ENCODE results near the gene HGS. TPM values are rescaled to one million over a fixed set of nuclear protein-coding genes. Genes with fewer than 3 reads are reported as not detected.

HGS gene
- total and polyA plus RNA-seq, 2 experiments from 2014 or later = 106 to 166 TPM

GRCh38 chr17:81715872-81716673 lies 32.3 kb downstream of the HGS start:
- TF ChIP-seq EZH2phosphoT487 (IDR thresholded peaks at IDR 0.05; ENCODE audit: insufficient read depth, low read depth) = no peak
- TF ChIP-seq EZH2 (IDR thresholded peaks at IDR 0.05; ENCODE audit: insufficient read depth, poor library complexity, severe bottlenecking) = no peak
- Histone ChIP-seq H2AFZ (no peak overlapping the region), H3K27ac (no peak overlapping the region), H3K79me2 (ENCODE audit: insufficient read depth) (no peaks in the 10 kb centered on the region), H3K9ac (no peak overlapping the region), H3K9me2 (ENCODE audit: insufficient read depth) (no peaks in the 10 kb centered on the region), H3K36me3 (ENCODE audit: low read depth) (no peaks in the 10 kb centered on the region), H3K4me1 (ENCODE audit: insufficient read depth) (peaks cover 10% of the 10 kb centered on the region), H3F3A (ENCODE audit: insufficient read depth) (no peaks in the 10 kb centered on the region), H3K4me3 (no peak overlapping the region), H3K4me2 (ENCODE audit: unreplicated experiment) (no peak overlapping the region), H3K27me3 (replicated peaks; ENCODE audit: insufficient read depth) (no peaks in the 10 kb centered on the region), H3K9me3 (ENCODE audit: low read depth) (no peaks in the 10 kb centered on the region), H4K20me1 (ENCODE audit: insufficient read depth) (no peaks in the 10 kb centered on the region)
- WGBS, 2 experiments (ENCODE audit: low coverage in 1 of 2, low lambda C conversion rate in 2 of 2, missing lambda C conversion rate in 2 of 2) = 85 to 87% methylated on average over 36 to 41 of the region's 43 CpGs
- in situ Hi-C loops (cut with MboI) = no loop called here
- no peak for DNase-seq

GRCh38 chr17:81716674-81716996 lies 32.8 kb downstream of the HGS start:
- in situ Hi-C loops (cut with MboI) = no loop called here
- H2AFZ ChIP-seq = no peak overlapping the region

GRCh38 chr17:81717049-81717765 lies 33.4 kb downstream of the HGS start:
- Histone ChIP-seq H4K20me1 (ENCODE audit: insufficient read depth) (no peaks in the 10 kb centered on the region), H3K27me3 (replicated peaks; ENCODE audit: insufficient read depth) (no peaks in the 10 kb centered on the region), H3K9ac (no peak overlapping the region), H2AFZ (no peak overlapping the region), H3F3A (ENCODE audit: insufficient read depth) (no peaks in the 10 kb centered on the region), H3K9me2 (ENCODE audit: insufficient read depth) (no peaks in the 10 kb centered on the region), H3K4me1 (ENCODE audit: insufficient read depth) (peaks cover 5% of the 10 kb centered on the region; the same call in 1 of the 2 replicates), H3K79me2 (ENCODE audit: insufficient read depth) (no peaks in the 10 kb centered on the region), H3K4me2 (ENCODE audit: unreplicated experiment) (no peak overlapping the region), H3K9me3 (ENCODE audit: low read depth) (no peaks in the 10 kb centered on the region), H3K36me3 (ENCODE audit: low read depth) (no peaks in the 10 kb centered on the region), H3K4me3 (no peak overlapping the region), H3K27ac (no peak overlapping the region)
- TF ChIP-seq EZH2phosphoT487 (IDR thresholded peaks at IDR 0.05; ENCODE audit: insufficient read depth, low read depth) (no peak), EZH2 (IDR thresholded peaks at IDR 0.05; ENCODE audit: insufficient read depth, poor library complexity, severe bottlenecking) (no peak)
- in situ Hi-C loops (cut with MboI) = no loop called here
- DNase-seq = no peak
- WGBS, 2 experiments (ENCODE audit: low coverage in 1 of 2, low lambda C conversion rate in 2 of 2, missing lambda C conversion rate in 2 of 2) = 93 to 97% methylated on average over 22 of the region's 25 CpGs

More at GRCh38 chr17:81716674-81716996, 32.8 kb downstream of the HGS start:
- no peaks in the 10 kb centered on the region for H4K20me1 ChIP-seq (ENCODE audit: insufficient read depth)
- DNase-seq = no peak
- 94 to 95% methylated on average over 11 to 12 of the region's 12 CpGs for WGBS, 2 experiments (ENCODE audit: low coverage in 1 of 2, low lambda C conversion rate in 2 of 2, missing lambda C conversion rate in 2 of 2)
- no peaks in the 10 kb centered on the region for H3K27me3 ChIP-seq (replicated peaks; ENCODE audit: insufficient read depth)
- peaks cover 5% of the 10 kb centered on the region; the same call in 1 of the 2 replicates for H3K4me1 ChIP-seq (ENCODE audit: insufficient read depth)
- no peak overlapping the region for H3K27ac ChIP-seq
- H3K9me3 ChIP-seq (ENCODE audit: low read depth) = no peaks in the 10 kb centered on the region
- TF ChIP-seq EZH2 (IDR thresholded peaks at IDR 0.05; ENCODE audit: insufficient read depth, poor library complexity, severe bottlenecking) (no peak), EZH2phosphoT487 (IDR thresholded peaks at IDR 0.05; ENCODE audit: insufficient read depth, low read depth) (no peak)
- H3K9me2 ChIP-seq (ENCODE audit: insufficient read depth) = no peaks in the 10 kb centered on the region
- no peak overlapping the region for H3K4me2 ChIP-seq (ENCODE audit: unreplicated experiment)
- H3F3A ChIP-seq (ENCODE audit: insufficient read depth) = no peaks in the 10 kb centered on the region
- H3K79me2 ChIP-seq (ENCODE audit: insufficient read depth) = no peaks in the 10 kb centered on the region
- H3K36me3 ChIP-seq (ENCODE audit: low read depth) = no peaks in the 10 kb centered on the region
- no peak overlapping the region for H3K9ac ChIP-seq
- no peak overlapping the region for H3K4me3 ChIP-seq

- in situ Hi-C loops (cut with MboI) = no loop called here
Measured at GRCh38 chr17:81717766-81718089, 33.9 kb downstream of the HGS start.

More at GRCh38 chr17:81717766-81718089, 33.9 kb downstream of the HGS start:
- Histone ChIP-seq H3F3A (ENCODE audit: insufficient read depth) (no peaks in the 10 kb centered on the region), H3K27me3 (replicated peaks; ENCODE audit: insufficient read depth) (no peaks in the 10 kb centered on the region), H3K79me2 (ENCODE audit: insufficient read depth) (no peaks in the 10 kb centered on the region), H3K36me3 (ENCODE audit: low read depth) (no peaks in the 10 kb centered on the region), H3K27ac (no peak overlapping the region), H3K4me2 (ENCODE audit: unreplicated experiment) (no peak overlapping the region), H3K9me3 (ENCODE audit: low read depth) (no peaks in the 10 kb centered on the region), H3K4me1 (ENCODE audit: insufficient read depth) (peaks cover 4% of the 10 kb centered on the region; the same call in 1 of the 2 replicates), H3K9me2 (ENCODE audit: insufficient read depth) (no peaks in the 10 kb centered on the region), H3K9ac (no peak overlapping the region), H3K4me3 (no peak overlapping the region), H4K20me1 (ENCODE audit: insufficient read depth) (no peaks in the 10 kb centered on the region), H2AFZ (no peak overlapping the region)
- WGBS, 2 experiments (ENCODE audit: low coverage in 1 of 2, low lambda C conversion rate in 2 of 2, missing lambda C conversion rate in 2 of 2) = 92 to 94% methylated on average over 9 of the region's 9 CpGs
- no peak for TF ChIP-seq EZH2phosphoT487 (IDR thresholded peaks at IDR 0.05; ENCODE audit: insufficient read depth, low read depth)
- TF ChIP-seq EZH2 (IDR thresholded peaks at IDR 0.05; ENCODE audit: insufficient read depth, poor library complexity, severe bottlenecking) = no peak
- DNase-seq = no peak
